ENCODE data around the gene PLEKHM3.

The PLEKHM3 gene

GRCh38 chr2:207883002-207883780, 142.1 kb downstream of the PLEKHM3 start:
- DNase-seq, result no peak

GRCh38 chr2:207881902-207882301, 143.4 kb downstream of the PLEKHM3 start:
- no peak for DNase-seq

GRCh38 chr2:207879536-207879935, 145.8 kb downstream of the PLEKHM3 start:
- no peak for DNase-seq

- DNase-seq, result no peak
Observed at GRCh38 chr2:207876842-207877535, 148.3 kb downstream of the PLEKHM3 start.

- no peak for DNase-seq
Observed at GRCh38 chr2:207875473-207876212, 149.7 kb downstream of the PLEKHM3 start.

- DNase-seq, result no peak
Observed at GRCh38 chr2:207873794-207874193, 151.5 kb downstream of the PLEKHM3 start.

GRCh38 chr2:207871911-207872310, 153.4 kb downstream of the PLEKHM3 start:
- no peak for DNase-seq

GRCh38 chr2:207871506-207871905, 153.8 kb downstream of the PLEKHM3 start:
- no peak for DNase-seq

GRCh38 chr2:207870814-207871213, 154.5 kb downstream of the PLEKHM3 start:
- DNase-seq, result no peak

GRCh38 chr2:207869784-207870778, 155.2 kb downstream of the PLEKHM3 start:
- no peak for DNase-seq

GRCh38 chr2:207868855-207869596, 156.3 kb downstream of the PLEKHM3 start:
- DNase-seq, result no peak

- DNase-seq, result no peak
Observed at GRCh38 chr2:207867905-207868304, 157.4 kb downstream of the PLEKHM3 start.

- no peak for DNase-seq
Observed at GRCh38 chr2:207867056-207867455, 158.3 kb downstream of the PLEKHM3 start.

GRCh38 chr2:207865210-207865609, 160.1 kb downstream of the PLEKHM3 start:
- DNase-seq, result no peak

- DNase-seq, result no peak
Observed at GRCh38 chr2:207863345-207863744, 162.0 kb downstream of the PLEKHM3 start.

GRCh38 chr2:207861789-207862188, 163.5 kb downstream of the PLEKHM3 start:
- no peak for DNase-seq

GRCh38 chr2:207860685-207861084, 164.6 kb downstream of the PLEKHM3 start:
- no peak for DNase-seq

GRCh38 chr2:207855591-207855990, 169.7 kb downstream of the PLEKHM3 start:
- no peak for DNase-seq

GRCh38 chr2:207854484-207855440, 170.6 kb downstream of the PLEKHM3 start:
- no peak for DNase-seq

- DNase-seq, result no peak
Observed at GRCh38 chr2:207852791-207853190, 172.5 kb downstream of the PLEKHM3 start.

Data from activated CD4-positive, alpha-beta T cell treated with anti-CD3 and anti-CD28 coated beads for 1 hour (primary cell).